Adrenal gland (tissue), 12 donors: ENCODE measurements around the gene NUP43. TPM values are rescaled to one million over a fixed set of nuclear protein-coding genes. Genes with fewer than 3 reads are reported as not detected.
"Not testable (repeated sequence)": the region's sequence is repeated elsewhere in the genome, so short reads cannot be mapped to it uniquely, and the experiment has no call there.

Experiments used
- DNase-seq, 7 donors: peaks; one replicate each; pipeline ENCODE4 v3.0.0-alpha.2; 2019 to 2020
- H3K27ac ChIP-seq, 5 donors: fragments of 200-600 bp; sonication (generic) in 4 of 5; 1 replicate in 3 of 5; 2 replicates in 2 of 5; pipeline versions ENCODE4 v1.5.1 to v1.8.0; 2016 to 2020; ENCODE audit warnings: mild to moderate bottlenecking in 1 of 5
- H3K27me3 ChIP-seq: fragments of 200-600 bp; 2 replicates; pipeline ENCODE4 v1.8.0; 2021
- H3K36me3 ChIP-seq, 2 donors: fragments of 200-600 bp; replicated peaks in 1 of 2; 1 replicate in 1 of 2; 2 replicates in 1 of 2; pipeline versions ENCODE4 v1.5.1 to v1.8.0; 2018 to 2022
- H3K4me1 ChIP-seq, 2 donors: fragments of 200-600 bp; replicated peaks in 1 of 2; 1 replicate in 1 of 2; 2 replicates in 1 of 2; pipeline versions ENCODE4 v1.5.1 to v1.8.0; 2018 to 2021
- H3K4me3 ChIP-seq, 4 donors: fragments of 200-600 bp; sonication (generic) in 3 of 4; one replicate each; pipeline ENCODE4 v1.5.1; 2016 to 2018
- H3K9me3 ChIP-seq, 3 donors: fragments of 200-600 bp; sonication (generic) in 1 of 3; replicated peaks in 1 of 3; 1 replicate in 2 of 3; 2 replicates in 1 of 3; pipeline versions ENCODE4 v1.5.1 to v1.8.0; 2016 to 2021
- POLR2A ChIP-seq, 2 donors: fragments of 450-650 bp; IDR thresholded peaks; one replicate each; pipeline ENCODE4 v1.6.1; 2017; ENCODE audit warnings: antibody characterized with exemption in 2 of 2, mild to moderate bottlenecking in 2 of 2, moderate library complexity in 1 of 2
- WGBS, 4 donors: extraction: QIAGEN DNeasy Blood & Tissue Kit in 2 of 4; methylation state at CpG; one replicate each; pipeline versions ENCODE4 v1.1.5 to v1.1.7; 2013 to 2017; 5-methylcytosine and 5-hydroxymethylcytosine counted together
- intact Hi-C, 2 donors: fragments of 100-400 bp; cut with DNase I; formaldehyde crosslinking; loops; one replicate each; pipeline versions ENCODE4 v1.14.1 to v1.15.0; 2022 to 2023
- polyA plus RNA-seq, 3 donors: library from polyadenylated mRNA; stranded (reverse); fragments of 200-250 nt in 2 of 3; fragments of 350-450 nt in 1 of 3; fragmentation: Illumina TruSeq in 1 of 3; extraction: RNeasy Lipid Tissue Mini Kit (QIAGEN cat#74804) in 1 of 3; gene quantifications; one replicate each; pipeline ENCODE4 v1.2.3, GENCODE V29; 2013 to 2014
- total RNA-seq, 9 donors: library from RNA; depleted of rRNA in 4 of 9; stranded (reverse); fragments of >200 nt in 4 of 9; fragments of 120-200 nt in 1 of 9; fragmentation: NEBNext Ultra II Directional in 1 of 9; extraction: Animal tissue kit (Norgen Biotek cat#: 25700) in 1 of 9; gene quantifications; one replicate each; pipeline versions ENCODE4 v1.1.0 to v1.2.4, GENCODE V29; 2013 to 2023
- TF ChIP-seq, protein P1 (sequence below), 6 experiments: fragments of 450-650 bp in 4 of 6; fragments of 200-600 bp in 2 of 6; sonication (generic) in 1 of 6; IDR thresholded peaks; 1 replicate in 5 of 6; 2 replicates in 1 of 6; pipeline versions ENCODE4 v1.5.1 to v1.8.0; 2016 to 2021; ENCODE audit warnings: antibody characterized with exemption in 6 of 6, mild to moderate bottlenecking in 2 of 6, moderate library complexity in 1 of 6
- donor health status: healthy with polysubstance abuse.
- donor health status: Bipolar disorder and iron deficiency.
- donor health status: DM: yes; HTN: yes; CAD: no.
- donor health status: DM: no; HTN: no; CAD: no.
- donor health status: DM: no; HTN: no; CAD: no.
- donor health status: DM: yes; HTN: yes; CAD: no.

Gene NUP43
- total and polyA plus RNA-seq, 12 donors, result 6.2 to 36.2 (median 23.5) TPM

DNA sequence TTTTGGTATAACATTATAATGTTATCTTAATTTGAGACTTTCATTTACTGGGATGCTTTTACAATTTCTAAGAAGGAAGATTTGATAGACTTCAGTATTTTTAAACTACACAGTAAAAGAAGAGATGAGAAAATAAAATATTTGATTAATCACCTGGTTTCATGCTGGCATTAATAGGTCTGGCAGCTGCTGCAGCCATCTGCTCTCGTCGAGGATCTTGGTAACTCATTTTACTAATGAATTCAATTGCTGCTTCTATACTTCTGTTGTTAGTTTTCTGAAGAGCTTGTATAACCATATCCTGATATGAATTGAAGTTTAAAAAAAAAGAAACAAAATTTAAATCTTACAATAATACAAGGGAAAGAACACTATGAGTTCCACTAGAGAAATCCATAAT, 51.4 kb downstream of the NUP43 start:
- DNase-seq, result no peak
- Histone ChIP-seq H3K4me3 (no peak overlapping the region), H3K27me3 (no peaks in the 10 kb centered on the region), H3K27ac (no peak overlapping the region), H3K36me3 (peaks cover 0 to 30% of the 10 kb centered on the region in 2 donors), H3K4me1 (peaks cover 0 to 12% of the 10 kb centered on the region in 2 donors), H3K9me3 (no peaks in the 10 kb centered on the region)
- 64 to 84% (median 74%) methylated on average over 2 of the region's 2 CpGs for whole genome bisulfite sequencing, 4 donors
- intact Hi-C loops, result no loop called here
- TF ChIP-seq, protein P1, sequence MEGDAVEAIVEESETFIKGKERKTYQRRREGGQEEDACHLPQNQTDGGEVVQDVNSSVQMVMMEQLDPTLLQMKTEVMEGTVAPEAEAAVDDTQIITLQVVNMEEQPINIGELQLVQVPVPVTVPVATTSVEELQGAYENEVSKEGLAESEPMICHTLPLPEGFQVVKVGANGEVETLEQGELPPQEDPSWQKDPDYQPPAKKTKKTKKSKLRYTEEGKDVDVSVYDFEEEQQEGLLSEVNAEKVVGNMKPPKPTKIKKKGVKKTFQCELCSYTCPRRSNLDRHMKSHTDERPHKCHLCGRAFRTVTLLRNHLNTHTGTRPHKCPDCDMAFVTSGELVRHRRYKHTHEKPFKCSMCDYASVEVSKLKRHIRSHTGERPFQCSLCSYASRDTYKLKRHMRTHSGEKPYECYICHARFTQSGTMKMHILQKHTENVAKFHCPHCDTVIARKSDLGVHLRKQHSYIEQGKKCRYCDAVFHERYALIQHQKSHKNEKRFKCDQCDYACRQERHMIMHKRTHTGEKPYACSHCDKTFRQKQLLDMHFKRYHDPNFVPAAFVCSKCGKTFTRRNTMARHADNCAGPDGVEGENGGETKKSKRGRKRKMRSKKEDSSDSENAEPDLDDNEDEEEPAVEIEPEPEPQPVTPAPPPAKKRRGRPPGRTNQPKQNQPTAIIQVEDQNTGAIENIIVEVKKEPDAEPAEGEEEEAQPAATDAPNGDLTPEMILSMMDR (IDR thresholded peaks at IDR 0.05), result no peak
- no peak for TF ChIP-seq POLR2A (IDR thresholded peaks at IDR 0.05)

DNA sequence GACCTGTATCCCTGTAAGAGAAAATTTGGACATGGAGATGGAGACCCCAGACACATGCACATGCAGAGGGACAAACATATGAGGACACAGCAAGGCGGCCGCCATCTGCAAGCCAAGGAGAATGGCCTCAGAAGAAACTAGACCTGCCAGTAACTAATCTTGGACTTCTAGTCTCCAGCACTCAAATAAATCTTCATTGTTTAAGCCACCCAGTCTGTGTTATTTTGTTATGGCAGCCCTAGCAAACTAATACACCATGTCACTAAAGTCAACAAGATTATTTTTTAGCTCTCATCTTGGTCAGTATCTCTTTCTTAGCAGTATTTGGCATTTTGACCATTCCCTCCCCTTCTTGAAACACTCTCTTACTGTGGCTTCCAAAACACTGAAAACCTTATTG, 55.1 kb downstream of the NUP43 start:
- WGBS, 4 donors, result 79 to 99% (median 94%) methylated on average over 2 of the region's 2 CpGs; no CpG with 5 or more reads in 1 of the 4 donors
- TF ChIP-seq POLR2A (IDR thresholded peaks at IDR 0.05), result no peak
- TF ChIP-seq, protein P1 (IDR thresholded peaks at IDR 0.05), result no peak
- H3K4me3 ChIP-seq, result no peak overlapping the region
- no peak for DNase-seq
- H3K27me3 ChIP-seq, result no peaks in the 10 kb centered on the region
- intact Hi-C loops, result no loop called here
- H3K4me1 ChIP-seq, result no peaks in the 10 kb centered on the region
- peaks cover 0 to 30% of the 10 kb centered on the region in 2 donors for H3K36me3 ChIP-seq
- H3K27ac ChIP-seq, result no peak overlapping the region
- H3K9me3 ChIP-seq, result no peaks in the 10 kb centered on the region

GRCh38 chr6:149686230-149686629, 60.1 kb downstream of the NUP43 start:
- H3K36me3 ChIP-seq, result peaks cover 0 to 26% of the 10 kb centered on the region in 2 donors
- no peak for DNase-seq
- WGBS, 4 donors, result 79 to 93% (median 87%) methylated on average over 7 of the region's 7 CpGs
- H3K27ac ChIP-seq, result no peak overlapping the region
- H3K4me1 ChIP-seq, result no peaks in the 10 kb centered on the region
- intact Hi-C loops, result no loop called here
- TF ChIP-seq POLR2A (IDR thresholded peaks at IDR 0.05), result no peak
- TF ChIP-seq, protein P1 (IDR thresholded peaks at IDR 0.05), result no peak
- H3K9me3 ChIP-seq, result no peaks in the 10 kb centered on the region
- no peaks in the 10 kb centered on the region for H3K27me3 ChIP-seq
- no peak overlapping the region for H3K4me3 ChIP-seq

- 94 to 98% (median 97%) methylated on average over 4 of the region's 4 CpGs for WGBS, 4 donors
- intact Hi-C loops, result no loop called here
These were observed 63.0 kb downstream of the NUP43 start for GRCh38 chr6:149683256-149683859.

DNA sequence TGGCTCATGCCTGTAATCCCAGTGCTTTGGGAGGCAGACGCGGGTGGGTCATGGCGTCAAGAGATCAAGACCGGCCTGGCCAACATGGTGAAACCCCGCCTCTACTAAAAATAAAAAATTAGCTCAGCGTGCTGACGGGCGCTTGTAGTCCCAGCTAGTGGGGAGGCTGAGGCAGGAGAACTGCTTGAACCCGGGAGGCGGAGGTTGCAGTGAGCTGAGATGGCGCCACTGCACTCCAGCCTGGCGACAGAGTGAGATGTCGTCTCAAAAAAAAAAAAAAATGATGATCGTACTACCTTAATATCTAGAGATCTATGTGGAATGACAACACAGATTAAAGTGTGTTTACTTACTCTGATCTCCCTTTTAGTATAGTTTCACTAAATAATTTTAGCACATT, 64.5 kb downstream of the NUP43 start:
- H3K9me3 ChIP-seq, H3K27ac ChIP-seq, DNase-seq, H3K4me3 ChIP-seq, intact Hi-C loops, H3K27me3 ChIP-seq, H3K4me1 ChIP-seq: not testable (repeated sequence)
- peaks cover 0 to 24% of the 10 kb centered on the region in 2 donors for H3K36me3 ChIP-seq
- WGBS, 4 donors, result 95 to 98% (median 96%) methylated on average over 14 of the region's 14 CpGs

More at GRCh38 chr6:149683256-149683859, 63.0 kb downstream of the NUP43 start:
- Histone ChIP-seq H3K27ac (no peak overlapping the region), H3K27me3 (no peaks in the 10 kb centered on the region), H3K36me3 (peaks cover 0 to 20% of the 10 kb centered on the region in 2 donors), H3K4me1 (no peaks in the 10 kb centered on the region), H3K9me3 (peaks cover 0 to 8% (median 0%) of the 10 kb centered on the region in 3 donors), H3K4me3 (no peak overlapping the region)
- TF ChIP-seq, protein P1 (IDR thresholded peaks at IDR 0.05), result no peak
- no peak for DNase-seq
